OCI-M1 (cell line): ENCODE measurements around the gene IFT80.
"Not testable (repeated sequence)": the region's sequence is repeated elsewhere in the genome, so short reads cannot be mapped to it uniquely, and the experiment has no call there.

Source experiments
- DNase-seq: peaks from one replicate; lab custom pipeline; 2025; lab: John Stamatoyannopoulos, UW

The IFT80 gene

GRCh38 chr3:160365869-160366522 lies 33.0 kb downstream of the IFT80 start:
- no peak for DNase-seq

- DNase-seq = not testable (repeated sequence)
These were observed 36.1 kb downstream of the IFT80 start for GRCh38 chr3:160362896-160363295.

GRCh38 chr3:160355826-160356225 lies 43.2 kb downstream of the IFT80 start:
- no peak for DNase-seq

- DNase-seq = no peak
These were observed 52.5 kb downstream of the IFT80 start for GRCh38 chr3:160346511-160346910.

- peak; percentile 33 for DNase-seq
These were observed 55.9 kb downstream of the IFT80 start for GRCh38 chr3:160343132-160343531.

GRCh38 chr3:160340351-160340750 lies 58.7 kb downstream of the IFT80 start:
- DNase-seq = no peak

GRCh38 chr3:160331127-160331937 lies 67.7 kb downstream of the IFT80 start:
- DNase-seq = peak; percentile 43

GRCh38 chr3:160330690-160331089 lies 68.3 kb downstream of the IFT80 start:
- DNase-seq = no peak

- DNase-seq = no peak
These were observed 68.9 kb downstream of the IFT80 start for GRCh38 chr3:160330109-160330508.

- not testable (repeated sequence) for DNase-seq
These were observed 72.7 kb downstream of the IFT80 start for GRCh38 chr3:160326286-160326685.

- not testable (repeated sequence) for DNase-seq
These were observed 77.2 kb downstream of the IFT80 start for GRCh38 chr3:160321821-160322220.

- DNase-seq = no peak
These were observed 79.7 kb downstream of the IFT80 start for GRCh38 chr3:160319322-160319721.

GRCh38 chr3:160314995-160315394 lies 84.0 kb downstream of the IFT80 start:
- no peak for DNase-seq

GRCh38 chr3:160312014-160312624 lies 86.9 kb downstream of the IFT80 start:
- no peak for DNase-seq

- DNase-seq = no peak
These were observed 96.2 kb downstream of the IFT80 start for GRCh38 chr3:160302806-160303205.

GRCh38 chr3:160296591-160296990 lies 102.4 kb downstream of the IFT80 start:
- DNase-seq = no peak

GRCh38 chr3:160291909-160292299 lies 107.1 kb downstream of the IFT80 start:
- no peak for DNase-seq

GRCh38 chr3:160291290-160291908 lies 107.6 kb downstream of the IFT80 start:
- no peak for DNase-seq

GRCh38 chr3:160287666-160288065 lies 111.4 kb downstream of the IFT80 start:
- DNase-seq = no peak

GRCh38 chr3:160286231-160286630 lies 112.8 kb downstream of the IFT80 start:
- no peak for DNase-seq

GRCh38 chr3:160280836-160281235 lies 118.2 kb downstream of the IFT80 start:
- no peak for DNase-seq

GRCh38 chr3:160279657-160280056 lies 119.4 kb downstream of the IFT80 start:
- no peak for DNase-seq

- DNase-seq = no peak
These were observed 120.8 kb downstream of the IFT80 start for GRCh38 chr3:160278210-160278609.
